HepG2 (cell line): ENCODE data around the gene MAT2A. TPM values are rescaled to one million over a fixed set of nuclear protein-coding genes. Genes with fewer than 3 reads are reported as not detected.

Experiments used
- ARNT2 ChIP-seq: sonication (generic); formaldehyde crosslinking; IDR thresholded peaks from 2 replicates; pipeline ENCODE4 v1.8.0; 2022; ENCODE audit warnings: mild to moderate bottlenecking, low read depth, missing genetic modification reagents, moderate library complexity
- CAMTA2 ChIP-seq: sonication (generic); formaldehyde crosslinking; IDR thresholded peaks from 2 replicates; pipeline ENCODE4 v1.4.0; 2020; ENCODE audit warnings: mild to moderate bottlenecking, missing genetic modification reagents, borderline replicate concordance
- HOXA9 ChIP-seq: sonication (generic); formaldehyde crosslinking; IDR thresholded peaks from 2 replicates; pipeline ENCODE4 v1.8.1; 2022; ENCODE audit warnings: missing genetic modification reagents, mild to moderate bottlenecking, moderate library complexity, borderline replicate concordance
- SALL1 ChIP-seq: sonication (generic); formaldehyde crosslinking; IDR thresholded peaks from 2 replicates; pipeline ENCODE4 v1.8.0; 2022; ENCODE audit warnings: mild to moderate bottlenecking, missing genetic modification reagents
- SKIL ChIP-seq: sonication (generic); formaldehyde crosslinking; IDR thresholded peaks from 2 replicates; pipeline ENCODE4 v1.8.0; 2022; ENCODE audit warnings: missing genetic modification reagents, mild to moderate bottlenecking, moderate library complexity, borderline replicate concordance
- SMAD9 ChIP-seq: sonication (generic); formaldehyde crosslinking; IDR thresholded peaks from 2 replicates; pipeline ENCODE4 v1.5.1; 2020; ENCODE audit warnings: mild to moderate bottlenecking, missing genetic modification reagents
- SNAPC4 ChIP-seq: sonication (generic); formaldehyde crosslinking; IDR thresholded peaks from 2 replicates; pipeline ENCODE4 v1.4.0; 2020; ENCODE audit warnings: mild to moderate bottlenecking, missing genetic modification reagents
- ZFP91 ChIP-seq: sonication (generic); formaldehyde crosslinking; IDR thresholded peaks from 2 replicates; pipeline ENCODE4 v1.9.0; 2022; ENCODE audit warnings: missing genetic modification reagents, mild to moderate bottlenecking, borderline replicate concordance
- ZNF615 ChIP-seq: sonication (generic); formaldehyde crosslinking; IDR thresholded peaks from 2 replicates; pipeline ENCODE4 v1.5.0; 2020; ENCODE audit warnings: mild to moderate bottlenecking, missing genetic modification reagents, borderline replicate concordance
- polyA plus RNA-seq, 8 experiments: library from polyadenylated mRNA; depleted of rRNA in 3 of 8; stranded (reverse) in 7 of 8; unstranded in 1 of 8; fragments of >200 nt; fragmentation: Illumina TruSeq in 4 of 8; extraction: Trizol in 4 of 8; gene quantifications; 2 replicates each; pipeline versions ENCODE4 v1.2.1 to v1.2.3, GENCODE V29; 2011 to 2016; ENCODE audit warnings: low read depth in 4 of 8, missing spikeins in 1 of 8, mixed read lengths in 1 of 8; ENCODE audit not compliant: insufficient read depth in 1 of 8
- total RNA-seq, 5 experiments: library from RNA; depleted of rRNA; stranded (reverse); fragments of >200 nt; fragmentation: Illumina TruSeq; extraction: Trizol; gene quantifications; 2 replicates each; pipeline ENCODE4 v1.2.3, GENCODE V29; 2016; ENCODE audit warnings: low read depth in 1 of 5
- TF ChIP-seq, protein P1 (sequence below): sonication (generic); formaldehyde crosslinking; IDR thresholded peaks from 2 replicates; pipeline ENCODE4 v1.5.0; 2020; ENCODE audit warnings: mild to moderate bottlenecking, missing genetic modification reagents, borderline replicate concordance
- TF ChIP-seq, protein P2 (sequence below): IDR thresholded peaks from 2 replicates; pipeline ENCODE4 v1.6.1; 2018; ENCODE audit warnings: missing genetic modification reagents

MAT2A gene
- total and polyA plus RNA-seq, 2 of the 13 experiments (the other 11 are each of a cell fraction or from before 2014, with no cell fraction given) = 155 to 331 TPM

GRCh38 chr2:85551698-85552678, 13.0 kb downstream of the MAT2A start (continued):
- TF ChIP-seq SNAPC4 (no peak), CAMTA2 (no peak), ZFP91 (0 out of 2 replicates have a peak, but pooled peaks have one; percentile 4), SMAD9 (CRISPR knock-in tag) (no peak), HOXA9 (CRISPR knock-in tag) (no peak), SKIL (CRISPR knock-in tag) (no peak), ARNT2 (CRISPR knock-in tag) (no peak; the same call in 1 of the 2 replicates), ZNF615 (CRISPR knock-in tag) (0 out of 2 replicates have a peak, but pooled peaks have one; percentile 35), SALL1 (CRISPR knock-in tag) (no peak; the same call in 1 of the 2 replicates)
- TF ChIP-seq, protein P1, sequence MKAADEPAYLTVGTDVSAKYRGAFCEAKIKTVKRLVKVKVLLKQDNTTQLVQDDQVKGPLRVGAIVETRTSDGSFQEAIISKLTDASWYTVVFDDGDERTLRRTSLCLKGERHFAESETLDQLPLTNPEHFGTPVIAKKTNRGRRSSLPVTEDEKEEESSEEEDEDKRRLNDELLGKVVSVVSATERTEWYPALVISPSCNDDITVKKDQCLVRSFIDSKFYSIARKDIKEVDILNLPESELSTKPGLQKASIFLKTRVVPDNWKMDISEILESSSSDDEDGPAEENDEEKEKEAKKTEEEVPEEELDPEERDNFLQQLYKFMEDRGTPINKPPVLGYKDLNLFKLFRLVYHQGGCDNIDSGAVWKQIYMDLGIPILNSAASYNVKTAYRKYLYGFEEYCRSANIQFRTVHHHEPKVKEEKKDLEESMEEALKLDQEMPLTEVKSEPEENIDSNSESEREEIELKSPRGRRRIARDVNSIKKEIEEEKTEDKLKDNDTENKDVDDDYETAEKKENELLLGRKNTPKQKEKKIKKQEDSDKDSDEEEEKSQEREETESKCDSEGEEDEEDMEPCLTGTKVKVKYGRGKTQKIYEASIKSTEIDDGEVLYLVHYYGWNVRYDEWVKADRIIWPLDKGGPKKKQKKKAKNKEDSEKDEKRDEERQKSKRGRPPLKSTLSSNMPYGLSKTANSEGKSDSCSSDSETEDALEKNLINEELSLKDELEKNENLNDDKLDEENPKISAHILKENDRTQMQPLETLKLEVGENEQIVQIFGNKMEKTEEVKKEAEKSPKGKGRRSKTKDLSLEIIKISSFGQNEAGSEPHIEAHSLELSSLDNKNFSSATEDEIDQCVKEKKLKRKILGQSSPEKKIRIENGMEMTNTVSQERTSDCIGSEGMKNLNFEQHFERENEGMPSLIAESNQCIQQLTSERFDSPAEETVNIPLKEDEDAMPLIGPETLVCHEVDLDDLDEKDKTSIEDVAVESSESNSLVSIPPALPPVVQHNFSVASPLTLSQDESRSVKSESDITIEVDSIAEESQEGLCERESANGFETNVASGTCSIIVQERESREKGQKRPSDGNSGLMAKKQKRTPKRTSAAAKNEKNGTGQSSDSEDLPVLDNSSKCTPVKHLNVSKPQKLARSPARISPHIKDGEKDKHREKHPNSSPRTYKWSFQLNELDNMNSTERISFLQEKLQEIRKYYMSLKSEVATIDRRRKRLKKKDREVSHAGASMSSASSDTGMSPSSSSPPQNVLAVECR = peak; percentile 44; the same call in 1 of the 2 replicates
- TF ChIP-seq, protein P2, sequence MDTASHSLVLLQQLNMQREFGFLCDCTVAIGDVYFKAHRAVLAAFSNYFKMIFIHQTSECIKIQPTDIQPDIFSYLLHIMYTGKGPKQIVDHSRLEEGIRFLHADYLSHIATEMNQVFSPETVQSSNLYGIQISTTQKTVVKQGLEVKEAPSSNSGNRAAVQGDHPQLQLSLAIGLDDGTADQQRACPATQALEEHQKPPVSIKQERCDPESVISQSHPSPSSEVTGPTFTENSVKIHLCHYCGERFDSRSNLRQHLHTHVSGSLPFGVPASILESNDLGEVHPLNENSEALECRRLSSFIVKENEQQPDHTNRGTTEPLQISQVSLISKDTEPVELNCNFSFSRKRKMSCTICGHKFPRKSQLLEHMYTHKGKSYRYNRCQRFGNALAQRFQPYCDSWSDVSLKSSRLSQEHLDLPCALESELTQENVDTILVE = peak; percentile 58; the same call in 1 of the 2 replicates
